ENCODE measurements around the gene GPR153. TPM values are rescaled to one million over a fixed set of nuclear protein-coding genes. Genes with fewer than 3 reads are reported as not detected.

GPR153 gene
- total RNA-seq, 1 donor from 2014 or later = 6.5 TPM

DNA sequence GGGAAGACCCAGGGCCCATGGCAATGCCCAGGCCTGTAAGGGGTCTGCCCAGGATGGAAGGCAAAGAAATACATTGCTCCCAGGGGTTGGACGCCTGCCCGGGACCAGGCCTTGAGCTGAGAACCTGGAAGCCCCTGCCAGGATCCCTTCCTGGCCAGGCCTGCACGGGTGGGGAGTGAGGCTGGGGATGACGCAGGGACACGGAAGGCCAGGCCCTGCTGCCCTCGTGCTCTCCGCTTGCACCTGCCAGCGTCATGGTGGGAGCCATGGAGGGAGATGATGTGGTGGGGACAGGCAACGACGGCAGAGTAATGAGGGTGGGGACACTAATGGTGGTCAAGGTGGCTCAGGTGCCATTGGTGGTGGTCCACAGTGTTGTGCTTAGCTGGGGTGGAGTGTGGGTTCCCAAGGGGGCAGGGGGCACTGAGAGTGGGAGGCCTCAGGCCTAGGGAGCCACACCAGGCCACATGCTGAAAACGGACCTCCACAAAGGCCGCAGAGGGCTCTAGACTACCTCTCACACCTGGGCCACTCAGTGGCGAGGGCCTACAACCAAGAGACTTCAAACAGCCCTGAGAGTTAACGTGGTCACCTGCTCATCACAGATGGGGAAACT, 12.6 kb downstream of the GPR153 start:
- Mint-ChIP-seq H3K4me3 (ENCODE audit: low read depth) (no peak overlapping the region), H3K4me1 (ENCODE audit: low read depth) (peaks cover 2% of the 10 kb centered on the region), H3K9me3 (ENCODE audit: low read depth) (no peaks in the 10 kb centered on the region), H3K36me3 (ENCODE audit: insufficient read depth) (no peaks in the 10 kb centered on the region), H3K27me3 (peaks cover 71% of the 10 kb centered on the region), H3K27ac (no peak overlapping the region)
- DNase-seq (ENCODE audit: low spot score, unreplicated experiment) = no peak
- TF ChIP-seq, protein P1, sequence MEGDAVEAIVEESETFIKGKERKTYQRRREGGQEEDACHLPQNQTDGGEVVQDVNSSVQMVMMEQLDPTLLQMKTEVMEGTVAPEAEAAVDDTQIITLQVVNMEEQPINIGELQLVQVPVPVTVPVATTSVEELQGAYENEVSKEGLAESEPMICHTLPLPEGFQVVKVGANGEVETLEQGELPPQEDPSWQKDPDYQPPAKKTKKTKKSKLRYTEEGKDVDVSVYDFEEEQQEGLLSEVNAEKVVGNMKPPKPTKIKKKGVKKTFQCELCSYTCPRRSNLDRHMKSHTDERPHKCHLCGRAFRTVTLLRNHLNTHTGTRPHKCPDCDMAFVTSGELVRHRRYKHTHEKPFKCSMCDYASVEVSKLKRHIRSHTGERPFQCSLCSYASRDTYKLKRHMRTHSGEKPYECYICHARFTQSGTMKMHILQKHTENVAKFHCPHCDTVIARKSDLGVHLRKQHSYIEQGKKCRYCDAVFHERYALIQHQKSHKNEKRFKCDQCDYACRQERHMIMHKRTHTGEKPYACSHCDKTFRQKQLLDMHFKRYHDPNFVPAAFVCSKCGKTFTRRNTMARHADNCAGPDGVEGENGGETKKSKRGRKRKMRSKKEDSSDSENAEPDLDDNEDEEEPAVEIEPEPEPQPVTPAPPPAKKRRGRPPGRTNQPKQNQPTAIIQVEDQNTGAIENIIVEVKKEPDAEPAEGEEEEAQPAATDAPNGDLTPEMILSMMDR (IDR thresholded peaks at IDR 0.05; ENCODE audit: unreplicated experiment) = no peak

DNA sequence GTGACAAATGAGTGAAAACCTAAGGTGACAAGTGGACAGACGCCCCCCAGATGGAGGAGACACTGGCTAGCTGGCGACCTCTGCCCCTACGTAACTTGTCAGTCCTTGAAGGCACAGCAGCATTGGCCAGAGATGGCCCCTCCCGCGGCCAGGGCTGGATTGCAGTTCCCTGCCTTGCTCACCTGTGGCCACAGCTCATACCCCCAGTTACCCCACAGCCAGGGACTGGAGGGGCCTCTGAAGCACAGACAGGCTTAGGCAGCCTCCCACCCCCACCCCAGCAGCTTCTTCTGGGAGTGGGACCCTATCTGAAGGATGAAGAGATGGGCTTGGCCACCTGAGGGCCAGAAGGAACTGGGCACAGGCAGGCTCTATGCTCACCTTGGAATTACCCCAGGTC, 13.2 kb downstream of the GPR153 start:
- Mint-ChIP-seq H3K9me3 (ENCODE audit: low read depth) (no peaks in the 10 kb centered on the region), H3K4me1 (ENCODE audit: low read depth) (peaks cover 2% of the 10 kb centered on the region), H3K27me3 (peaks cover 71% of the 10 kb centered on the region), H3K36me3 (ENCODE audit: insufficient read depth) (no peaks in the 10 kb centered on the region), H3K4me3 (ENCODE audit: low read depth) (no peak overlapping the region), H3K27ac (no peak overlapping the region)
- TF ChIP-seq, protein P1 (IDR thresholded peaks at IDR 0.05; ENCODE audit: unreplicated experiment) = no peak
- no peak for DNase-seq (ENCODE audit: low spot score, unreplicated experiment)

DNA sequence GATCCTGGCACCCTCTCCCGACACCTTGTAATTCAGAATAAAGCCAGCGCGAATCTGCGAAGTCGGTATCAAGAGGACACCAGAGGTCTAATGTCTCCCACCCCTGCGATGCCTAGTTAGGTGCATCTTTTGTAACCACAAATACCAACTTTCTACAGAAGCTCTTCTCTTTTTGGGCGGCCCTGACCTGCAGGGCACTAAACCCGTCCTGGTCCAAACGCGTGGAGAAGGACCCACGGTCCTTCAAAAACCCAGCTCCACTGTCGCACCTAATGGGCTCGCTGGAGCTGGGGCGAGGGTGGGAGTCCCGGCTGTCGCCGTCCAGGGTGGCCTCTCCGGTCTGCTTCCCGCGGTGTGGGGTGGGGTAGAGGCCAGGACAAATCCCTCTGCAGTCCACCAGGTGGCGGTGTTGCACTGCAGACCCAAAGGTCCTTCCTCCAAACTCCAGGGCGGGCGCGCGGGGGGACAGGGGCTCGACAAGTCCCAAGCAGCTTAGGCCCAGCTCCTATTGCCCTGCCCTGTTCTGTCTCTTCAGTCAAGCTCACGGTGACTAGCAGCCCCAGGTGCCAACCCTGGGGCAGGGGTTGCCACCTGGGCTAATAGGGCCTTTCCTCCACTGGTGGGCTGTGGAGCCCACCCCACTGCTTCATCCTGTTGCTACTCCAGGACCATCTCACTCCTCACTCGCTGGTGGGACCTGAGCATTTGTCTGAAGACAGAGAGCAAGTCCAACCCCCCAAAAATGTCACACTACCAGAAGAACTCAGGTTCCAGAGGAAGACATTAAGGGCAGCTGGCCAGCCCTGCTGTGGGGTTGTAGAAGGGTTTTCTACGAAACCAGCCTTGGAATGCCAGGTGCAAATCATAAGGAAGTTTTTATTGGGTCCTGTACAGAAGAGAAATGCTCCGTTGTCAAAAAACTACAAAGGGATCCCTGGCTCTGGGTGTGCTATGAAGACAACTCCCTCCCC, 14.1 kb downstream of the GPR153 start:
- Mint-ChIP-seq H3K4me1 (ENCODE audit: low read depth) (peaks cover 2% of the 10 kb centered on the region), H3K27me3 (peaks cover 65% of the 10 kb centered on the region), H3K9me3 (ENCODE audit: low read depth) (no peaks in the 10 kb centered on the region), H3K36me3 (ENCODE audit: insufficient read depth) (no peaks in the 10 kb centered on the region), H3K27ac (peak overlapping the region; percentile 92), H3K4me3 (ENCODE audit: low read depth) (peak overlapping the region; percentile 14)
- peak; percentile 85 for DNase-seq (ENCODE audit: low spot score, unreplicated experiment)
- TF ChIP-seq, protein P1 (IDR thresholded peaks at IDR 0.05; ENCODE audit: unreplicated experiment) = peak; percentile 95

DNA sequence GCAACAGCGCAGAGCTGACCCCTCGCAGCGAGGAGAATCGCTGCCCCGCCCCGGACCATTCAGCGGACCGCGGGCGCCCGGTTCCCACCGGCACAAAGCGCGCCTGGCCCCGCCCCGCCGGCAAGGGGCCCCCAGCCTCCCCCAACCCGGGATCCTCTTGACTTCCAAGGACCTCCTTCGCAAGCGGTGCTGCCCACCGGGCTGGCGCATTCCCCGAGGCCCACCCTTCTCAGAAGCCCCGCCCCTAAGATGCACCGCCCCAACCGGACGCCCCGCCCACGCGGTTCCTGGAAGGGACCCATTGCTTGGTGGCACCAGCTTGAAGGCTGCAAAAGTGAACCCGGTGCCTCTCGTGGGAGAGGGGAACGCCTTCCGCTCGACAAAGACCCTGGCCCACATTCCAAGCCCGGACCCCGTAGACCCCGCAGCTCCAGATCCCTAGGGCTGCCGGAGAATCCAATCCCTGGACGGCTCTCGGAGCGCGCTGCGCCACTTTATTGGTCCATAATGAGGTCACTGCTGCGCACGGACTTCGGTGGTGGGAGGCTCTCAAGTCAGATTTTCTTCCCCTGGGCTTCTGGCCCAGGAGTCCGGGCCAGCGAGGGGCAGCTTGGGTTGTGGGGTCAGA, 14.9 kb downstream of the GPR153 start:
- no peaks in the 10 kb centered on the region for H3K36me3 Mint-ChIP-seq (ENCODE audit: insufficient read depth)
- H3K27ac Mint-ChIP-seq = no peak overlapping the region
- no peaks in the 10 kb centered on the region for H3K9me3 Mint-ChIP-seq (ENCODE audit: low read depth)
- DNase-seq (ENCODE audit: low spot score, unreplicated experiment) = no peak
- H3K4me1 Mint-ChIP-seq (ENCODE audit: low read depth) = peaks cover 8% of the 10 kb centered on the region
- H3K27me3 Mint-ChIP-seq = peaks cover 66% of the 10 kb centered on the region
- TF ChIP-seq, protein P1 (IDR thresholded peaks at IDR 0.05; ENCODE audit: unreplicated experiment) = no peak
- H3K4me3 Mint-ChIP-seq (ENCODE audit: low read depth) = no peak overlapping the region

All from progenitor cell of endocrine pancreas (in vitro differentiated cells).